Measurements from ENCODE around the gene TNIP2.

DNA sequence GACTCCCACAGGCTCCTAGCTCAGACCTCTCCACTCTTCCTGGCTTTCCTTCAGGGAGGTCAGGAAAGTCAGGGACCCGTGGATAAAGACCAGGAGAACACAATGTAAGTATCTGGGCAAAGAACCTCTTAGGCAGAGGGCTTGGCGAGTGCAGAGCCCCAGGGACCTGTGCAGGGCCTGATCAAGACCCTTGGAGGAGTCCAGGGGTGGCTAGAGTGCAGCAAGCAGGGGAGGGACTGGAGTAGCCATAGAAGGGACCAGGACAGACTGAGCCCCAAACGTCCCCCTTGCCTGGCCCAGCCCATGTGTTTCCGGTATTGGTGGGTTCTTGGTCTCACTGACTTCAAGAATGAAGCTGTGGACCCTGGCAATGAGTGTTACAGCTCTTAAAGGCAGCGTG lies 5.9 kb upstream of the TNIP2 start:
- TF ChIP-seq POLR2A (IDR thresholded peaks at IDR 0.05; ENCODE audit: control extremely low read depth in 1 of 2, low read depth in 2 of 2, low read length in 2 of 2) (no peak), HDAC6 (IDR thresholded peaks at IDR 0.05; ENCODE audit: low read depth, low read length) (no peak), EZH2 (IDR thresholded peaks at IDR 0.05; ENCODE audit: low read depth, low read length, severe bottlenecking) (no peak), CBX8 (IDR thresholded peaks at IDR 0.05; ENCODE audit: borderline replicate concordance, low read depth, low read length) (no peak)
